Neuronal stem cell (in vitro differentiated cells): Measurements from ENCODE around the gene RCAN1.
A peak's percentile ranks its signal among the peaks of the same experiment; 100 is the strongest.

ENCODE experiments used
- DNase-seq: peaks from one replicate; pipeline ENCODE4 v3.0.0-alpha.2; 2013; ENCODE audit warnings: low spot score
- H2AFZ ChIP-seq: one replicate; pipeline ENCODE4 v1.6.1; 2013; ENCODE audit warnings: mild to moderate bottlenecking, low read length, inconsistent platforms
- H2AK5ac ChIP-seq: 2 replicates; pipeline ENCODE4 v1.6.1; 2013; ENCODE audit warnings: low read depth, mild to moderate bottlenecking, inconsistent platforms, low read length, moderate library complexity, mixed read lengths
- H2BK120ac ChIP-seq: 2 replicates; pipeline ENCODE4 v1.6.1; 2013; ENCODE audit warnings: low read depth, mild to moderate bottlenecking, inconsistent platforms, low read length, moderate library complexity, mixed read lengths
- H2BK12ac ChIP-seq: one replicate; pipeline ENCODE4 v1.6.1; 2013; ENCODE audit warnings: low read length, inconsistent platforms
- H2BK15ac ChIP-seq: 2 replicates; pipeline ENCODE4 v1.6.1; 2013; ENCODE audit warnings: mild to moderate bottlenecking, low read length, inconsistent platforms, mixed read lengths
- H2BK5ac ChIP-seq: one replicate; pipeline ENCODE4 v1.6.1; 2013; ENCODE audit warnings: inconsistent platforms, mild to moderate bottlenecking, low read length, moderate library complexity
- H3K14ac ChIP-seq: one replicate; pipeline ENCODE4 v1.6.1; 2013; ENCODE audit warnings: low read length, inconsistent platforms
- H3K18ac ChIP-seq: 2 replicates; pipeline ENCODE4 v1.6.1; 2013; ENCODE audit warnings: low read length, inconsistent platforms
- H3K23ac ChIP-seq: 2 replicates; pipeline ENCODE4 v1.6.1; 2013; ENCODE audit warnings: low read depth, mild to moderate bottlenecking, mixed read lengths, low read length, inconsistent platforms; ENCODE audit not compliant: poor library complexity
- H3K27ac ChIP-seq: replicated peaks from 3 replicates; pipeline ENCODE4 v1.5.1; 2013; ENCODE audit warnings: low read length, inconsistent platforms
- H3K27me3 ChIP-seq, 3 experiments: 2 replicates each; pipeline ENCODE4 v1.6.1; 2013; ENCODE audit warnings: low read length in 3 of 3, mild to moderate bottlenecking in 2 of 3, inconsistent platforms in 1 of 3, low read depth in 1 of 3, mixed read lengths in 1 of 3, moderate library complexity in 1 of 3; ENCODE audit not compliant: control insufficient read depth in 3 of 3, insufficient read depth in 3 of 3
- H3K36me3 ChIP-seq, 2 donors: replicated peaks in 1 of 2; 2 replicates each; pipeline ENCODE4 v1.6.1; 2013; ENCODE audit warnings: low read length in 2 of 2; ENCODE audit not compliant: control insufficient read depth in 2 of 2, insufficient read depth in 2 of 2
- H3K4ac ChIP-seq: 2 replicates; pipeline ENCODE4 v1.6.1; 2013; ENCODE audit warnings: inconsistent platforms, mild to moderate bottlenecking, low read length, moderate library complexity
- H3K4me1 ChIP-seq, 2 donors: 1 replicate in 1 of 2; 2 replicates in 1 of 2; pipeline ENCODE4 v1.6.1; 2013; ENCODE audit warnings: low read length in 2 of 2, low read depth in 1 of 2; ENCODE audit not compliant: control insufficient read depth in 2 of 2, insufficient read depth in 1 of 2
- H3K4me2 ChIP-seq: one replicate; pipeline ENCODE4 v1.6.1; 2013; ENCODE audit warnings: mild to moderate bottlenecking, low read length, inconsistent platforms; ENCODE audit not compliant: insufficient read depth, poor library complexity, severe bottlenecking
- H3K4me3 ChIP-seq, 2 donors: 2 replicates each; pipeline ENCODE4 v1.5.1; 2013; ENCODE audit warnings: low read length in 2 of 2, mild to moderate bottlenecking in 2 of 2, inconsistent platforms in 1 of 2, moderate library complexity in 1 of 2
- H3K79me1 ChIP-seq: one replicate; pipeline ENCODE4 v1.6.1; 2013; ENCODE audit warnings: low read depth, mild to moderate bottlenecking, inconsistent platforms, low read length, moderate library complexity
- H3K9ac ChIP-seq: one replicate; pipeline ENCODE4 v1.6.1; 2013; ENCODE audit warnings: mild to moderate bottlenecking, low read depth, low read length, inconsistent platforms; ENCODE audit not compliant: poor library complexity
- H3K9me3 ChIP-seq, 2 donors: replicated peaks in 1 of 2; 2 replicates each; pipeline versions ENCODE3 to v1.6.1; 2013; ENCODE audit warnings: low read length in 2 of 2, mild to moderate bottlenecking in 2 of 2, inconsistent platforms in 1 of 2, low read depth in 1 of 2, mixed read lengths in 1 of 2, moderate library complexity in 1 of 2; ENCODE audit not compliant: control insufficient read depth in 2 of 2, insufficient read depth in 1 of 2
- H4K8ac ChIP-seq: one replicate; pipeline ENCODE4 v1.6.1; 2013; ENCODE audit warnings: low read depth, mild to moderate bottlenecking, inconsistent platforms, low read length, moderate library complexity
- H4K91ac ChIP-seq: one replicate; pipeline ENCODE4 v1.6.1; 2013; ENCODE audit warnings: low read length, low read depth, mild to moderate bottlenecking, inconsistent platforms; ENCODE audit not compliant: poor library complexity
- WGBS, 2 donors: extraction: QIAGEN DNeasy Blood & Tissue Kit; methylation state at CpG; one replicate each; pipeline ENCODE4 v1.1.7; 2013; ENCODE audit warnings: missing lambda C conversion rate in 2 of 2, mixed read lengths in 1 of 2; ENCODE audit not compliant: insufficient read length in 2 of 2, insufficient replicate concordance in 1 of 2; ENCODE audit errors: extremely low coverage in 2 of 2; 5-methylcytosine and 5-hydroxymethylcytosine counted together

The RCAN1 gene

DNA sequence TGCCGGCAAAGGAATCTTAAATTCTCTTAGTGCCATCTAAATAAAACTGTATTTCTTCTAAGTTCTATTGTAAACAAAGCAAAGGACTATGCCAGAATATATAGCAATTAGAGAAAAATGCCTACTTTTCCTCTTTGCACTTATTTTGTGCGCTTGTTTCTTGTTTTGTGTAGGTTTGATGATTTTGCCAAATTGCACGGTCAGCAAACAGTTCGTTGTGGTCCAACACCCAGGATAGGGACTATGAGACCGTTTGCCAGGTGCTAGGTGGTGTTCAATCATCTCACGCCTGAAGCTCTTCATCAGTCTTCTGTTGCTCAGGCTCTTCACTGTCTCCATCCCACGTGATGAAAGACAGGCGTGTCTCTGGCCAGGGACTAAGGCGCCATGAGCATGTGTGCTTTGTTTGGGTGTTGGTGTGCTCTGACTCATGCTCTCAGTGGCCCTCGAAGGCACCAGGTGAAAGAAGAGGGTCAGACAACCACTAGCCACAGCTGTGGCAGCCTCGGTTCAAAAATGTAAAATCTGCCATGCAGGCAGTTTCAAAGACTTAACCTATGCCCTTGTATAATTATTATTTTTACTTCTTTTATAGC, 66.0 kb downstream of the RCAN1 start:
- Histone ChIP-seq H2BK5ac (no peak overlapping the region), H3K4me3 (no peak overlapping the region), H2AK5ac (no peak overlapping the region), H3K27me3 (no peaks in the 10 kb centered on the region), H3K79me1 (no peaks in the 10 kb centered on the region), H3K14ac (no peak overlapping the region), H3K4me1 (peaks cover 14 to 16% of the 10 kb centered on the region in 2 donors), H2BK12ac (no peak overlapping the region), H2AFZ (no peak overlapping the region), H4K8ac (no peak overlapping the region), H2BK120ac (no peak overlapping the region), H3K4me2 (no peak overlapping the region), H3K4ac (no peak overlapping the region), H3K36me3 (no peaks in the 10 kb centered on the region), H3K9me3 (peaks cover 5 to 11% of the 10 kb centered on the region in 2 donors), H4K91ac (no peak overlapping the region), H3K23ac (no peak overlapping the region), H3K9ac (no peak overlapping the region), H2BK15ac (no peak overlapping the region), H3K27ac (no peak overlapping the region), H3K18ac (no peak overlapping the region)
- DNase-seq: no peak
- WGBS, 2 donors: no CpG with 5 or more reads among the region's 11 CpGs

DNA sequence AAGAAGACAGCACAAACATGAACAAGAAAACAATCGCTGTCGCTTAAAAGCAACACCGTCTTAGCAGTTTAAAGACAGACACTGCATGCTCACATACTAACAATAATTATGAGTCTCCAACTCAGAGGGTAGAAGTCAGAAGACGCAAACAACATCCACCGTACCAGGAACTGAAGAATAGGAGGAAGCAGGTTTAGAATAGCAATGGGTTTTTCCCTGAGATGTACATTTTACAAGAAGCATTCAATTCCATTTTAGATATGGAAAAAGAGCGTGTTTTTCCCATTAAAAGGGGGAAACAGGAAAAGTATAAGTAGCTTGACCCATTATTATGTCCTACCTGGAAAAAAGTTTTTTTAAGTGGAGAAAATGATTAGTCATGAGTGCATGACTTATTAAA, 68.4 kb downstream of the RCAN1 start:
- no peak overlapping the region for H3K4me2 ChIP-seq
- H2BK5ac ChIP-seq: no peak overlapping the region
- H2BK120ac ChIP-seq: no peak overlapping the region
- no peak overlapping the region for H2BK12ac ChIP-seq
- H3K18ac ChIP-seq: no peak overlapping the region
- no peak overlapping the region for H4K91ac ChIP-seq
- no peak overlapping the region for H3K23ac ChIP-seq
- H3K4me1 ChIP-seq: peaks cover 14 to 16% of the 10 kb centered on the region in 2 donors
- no peak overlapping the region for H4K8ac ChIP-seq
- no peak overlapping the region for H2AK5ac ChIP-seq
- H3K9me3 ChIP-seq: peaks cover 8 to 16% of the 10 kb centered on the region in 2 donors
- no peak overlapping the region for H2AFZ ChIP-seq
- H3K9ac ChIP-seq: no peak overlapping the region
- H3K79me1 ChIP-seq: no peaks in the 10 kb centered on the region
- no peak for DNase-seq
- H2BK15ac ChIP-seq: no peak overlapping the region
- no peaks in the 10 kb centered on the region for H3K27me3 ChIP-seq
- no CpG with 5 or more reads among the region's 6 CpGs for WGBS, 2 donors
- H3K14ac ChIP-seq: no peak overlapping the region
- H3K4me3 ChIP-seq: no peak overlapping the region
- no peak overlapping the region for H3K4ac ChIP-seq
- H3K27ac ChIP-seq: no peak overlapping the region
- no peaks in the 10 kb centered on the region for H3K36me3 ChIP-seq

DNA sequence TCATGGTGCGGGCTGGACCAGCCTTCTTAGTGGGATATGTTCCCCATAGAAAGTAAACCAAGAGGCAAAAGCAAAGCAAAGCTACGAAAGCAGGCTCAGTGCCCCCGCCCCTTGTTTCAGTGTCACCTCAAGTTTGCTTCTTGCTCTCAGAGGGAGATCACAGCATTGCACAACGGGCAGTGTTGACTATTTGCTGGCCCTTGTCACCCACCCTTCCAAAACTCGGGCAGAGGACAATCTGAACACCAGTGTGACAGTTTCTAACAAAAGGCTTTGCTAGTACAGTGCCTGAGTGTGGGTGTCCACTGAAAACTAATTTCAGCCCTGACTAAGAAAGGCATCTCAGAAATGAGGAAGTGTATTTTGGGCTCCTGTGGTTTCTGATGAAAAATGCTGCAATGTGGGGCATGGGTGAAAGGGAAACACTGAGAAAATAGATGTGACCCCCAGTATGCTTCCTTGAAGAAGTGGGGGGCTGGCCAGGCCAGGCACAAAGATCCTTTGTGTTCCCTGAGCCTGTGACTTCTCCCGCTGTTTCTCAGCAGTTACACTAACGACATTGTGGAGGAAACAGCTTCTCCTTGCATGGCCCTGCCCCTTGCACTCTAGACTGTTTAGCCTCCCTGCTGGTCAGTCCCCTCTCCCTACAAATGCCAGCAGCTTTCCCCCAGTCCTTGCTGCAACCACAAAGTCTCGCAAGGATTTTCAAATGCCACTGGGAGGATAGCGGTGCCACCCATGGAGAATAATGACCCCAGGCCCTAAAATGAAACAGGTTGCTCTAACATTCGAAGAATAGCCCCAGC, 69.6 kb downstream of the RCAN1 start:
- Histone ChIP-seq H3K27ac (peak overlapping the region; percentile 17), H3K23ac (no peak overlapping the region)

DNA sequence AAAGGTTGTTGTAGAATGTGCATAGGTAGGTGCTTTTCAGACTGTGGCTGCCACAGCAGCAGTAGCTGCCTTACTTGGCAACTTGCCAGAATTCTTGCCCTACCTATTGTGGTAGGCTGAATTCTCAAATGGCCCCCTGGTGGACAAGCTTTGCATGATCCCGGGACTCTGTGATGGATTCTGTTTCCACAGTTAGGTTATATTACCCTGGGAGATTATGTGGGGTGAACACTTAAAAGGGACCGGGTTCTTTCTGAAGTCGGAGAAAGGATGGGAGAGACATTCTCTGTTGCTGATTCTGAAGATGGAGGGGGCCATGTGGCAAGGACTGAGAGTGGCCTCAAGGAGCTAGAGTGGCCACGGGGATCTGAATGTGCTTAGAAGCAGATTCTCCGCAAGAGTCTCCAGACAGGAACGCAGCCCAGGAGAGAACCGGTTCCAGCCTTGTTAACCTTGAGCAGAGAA, 70.8 kb downstream of the RCAN1 start:
- H3K18ac ChIP-seq: no peak overlapping the region
- H3K23ac ChIP-seq: peak overlapping the region; percentile 1
- no peak overlapping the region for H3K4me2 ChIP-seq
- no peak overlapping the region for H2BK12ac ChIP-seq
- H3K4ac ChIP-seq: no peak overlapping the region
- no peak overlapping the region for H3K14ac ChIP-seq
- no peak overlapping the region for H4K91ac ChIP-seq
- no peak overlapping the region for H2BK5ac ChIP-seq
- H3K4me3 ChIP-seq: no peak overlapping the region
- H2BK120ac ChIP-seq: no peak overlapping the region
- no peak overlapping the region for H3K27ac ChIP-seq
- no peak overlapping the region for H3K9ac ChIP-seq
- H2AFZ ChIP-seq: no peak overlapping the region
- peaks cover 8 to 14% of the 10 kb centered on the region in 2 donors for H3K9me3 ChIP-seq
- H4K8ac ChIP-seq: no peak overlapping the region
- no peaks in the 10 kb centered on the region for H3K27me3 ChIP-seq
- H2AK5ac ChIP-seq: no peak overlapping the region
- WGBS, 2 donors: no CpG with 5 or more reads among the region's 7 CpGs
- H3K4me1 ChIP-seq: peaks cover 14 to 16% of the 10 kb centered on the region in 2 donors
- no peak overlapping the region for H2BK15ac ChIP-seq
- no peaks in the 10 kb centered on the region for H3K79me1 ChIP-seq
- H3K36me3 ChIP-seq: no peaks in the 10 kb centered on the region
- no peak for DNase-seq

More for the DNA sequence above, 69.6 kb downstream of the RCAN1 start:
- peak overlapping the region; percentile 87 for H2AFZ ChIP-seq
- no peak overlapping the region for H3K4me3 ChIP-seq
- no peak overlapping the region for H3K4ac ChIP-seq
- DNase-seq: no peak
- H3K4me2 ChIP-seq: no peak overlapping the region
- H2BK5ac ChIP-seq: no peak overlapping the region
- peaks cover 14 to 16% of the 10 kb centered on the region in 2 donors for H3K4me1 ChIP-seq
- no peak overlapping the region for H3K9ac ChIP-seq
- no peak overlapping the region for H4K91ac ChIP-seq
- H3K9me3 ChIP-seq: peaks cover 8 to 16% of the 10 kb centered on the region in 2 donors
- no CpG with 5 or more reads among the region's 10 CpGs for WGBS, 2 donors
- H2BK120ac ChIP-seq: no peak overlapping the region
- H2BK12ac ChIP-seq: no peak overlapping the region
- H3K27me3 ChIP-seq: no peaks in the 10 kb centered on the region
- H4K8ac ChIP-seq: no peak overlapping the region
- H2BK15ac ChIP-seq: no peak overlapping the region
- H3K18ac ChIP-seq: peak overlapping the region; percentile 62
- H3K14ac ChIP-seq: no peak overlapping the region
- H2AK5ac ChIP-seq: peak overlapping the region; percentile 51
- H3K79me1 ChIP-seq: no peaks in the 10 kb centered on the region
- no peaks in the 10 kb centered on the region for H3K36me3 ChIP-seq
